Testis (tissue), 2 donors: Measurements from ENCODE around the gene RBM5.

ENCODE experiments used
- CTCF ChIP-seq, 3 experiments: fragments of 450-650 bp in 2 of 3; fragments of 200-600 bp in 1 of 3; sonication (generic) in 1 of 3; IDR thresholded peaks; one replicate each; pipeline ENCODE4 v1.5.1; 2016 to 2019; ENCODE audit warnings: antibody characterized with exemption in 3 of 3, mild to moderate bottlenecking in 2 of 3, moderate library complexity in 1 of 3
- POLR2A ChIP-seq: fragments of 450-650 bp; IDR thresholded peaks from one replicate; pipeline ENCODE4 v1.6.1; 2017; ENCODE audit warnings: antibody characterized with exemption, mild to moderate bottlenecking, moderate library complexity

GRCh38 chr3:50112462-50112861, 23.7 kb downstream of the RBM5 start:
- TF ChIP-seq CTCF (IDR thresholded peaks at IDR 0.05) (no peak), POLR2A (no peak)
